ENCODE results near the gene HECTD4. TPM values are rescaled to one million over a fixed set of nuclear protein-coding genes. Genes with fewer than 3 reads are reported as not detected.
A peak's percentile ranks its signal among the peaks of the same experiment; 100 is the strongest.

The HECTD4 gene
- total RNA-seq, 2 donors from 2014 or later, result 23.3 to 45.2 TPM

DNA sequence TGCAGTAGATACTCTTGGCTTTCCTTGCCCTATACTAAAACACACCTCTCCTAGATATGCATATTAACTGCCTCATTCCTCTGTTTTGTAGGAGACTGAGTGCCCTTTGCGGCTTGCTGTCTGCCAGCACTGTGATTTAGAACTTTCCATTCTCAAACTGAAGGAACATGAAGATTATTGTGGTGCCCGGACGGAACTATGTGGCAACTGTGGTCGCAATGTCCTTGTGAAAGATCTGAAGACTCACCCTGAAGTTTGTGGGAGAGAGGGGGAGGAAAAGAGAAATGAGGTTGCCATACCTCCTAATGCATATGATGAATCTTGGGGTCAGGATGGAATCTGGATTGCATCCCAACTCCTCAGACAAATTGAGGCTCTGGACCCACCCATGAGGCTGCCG is 241.5 kb downstream of the HECTD4 start:
- no peak overlapping the region for H3K27ac ChIP-seq
- H3K4me1 ChIP-seq, result no peaks in the 10 kb centered on the region
- H3K36me3 ChIP-seq (replicated peaks in 1 of 2; ENCODE audit: insufficient read depth in 1 of 2, low read depth in 2 of 2), result peaks cover 0 to 27% of the 10 kb centered on the region in 2 donors
- H3K4me3 ChIP-seq, result no peak overlapping the region
- no peaks in the 10 kb centered on the region for H3K27me3 ChIP-seq
- TF ChIP-seq, protein P1, sequence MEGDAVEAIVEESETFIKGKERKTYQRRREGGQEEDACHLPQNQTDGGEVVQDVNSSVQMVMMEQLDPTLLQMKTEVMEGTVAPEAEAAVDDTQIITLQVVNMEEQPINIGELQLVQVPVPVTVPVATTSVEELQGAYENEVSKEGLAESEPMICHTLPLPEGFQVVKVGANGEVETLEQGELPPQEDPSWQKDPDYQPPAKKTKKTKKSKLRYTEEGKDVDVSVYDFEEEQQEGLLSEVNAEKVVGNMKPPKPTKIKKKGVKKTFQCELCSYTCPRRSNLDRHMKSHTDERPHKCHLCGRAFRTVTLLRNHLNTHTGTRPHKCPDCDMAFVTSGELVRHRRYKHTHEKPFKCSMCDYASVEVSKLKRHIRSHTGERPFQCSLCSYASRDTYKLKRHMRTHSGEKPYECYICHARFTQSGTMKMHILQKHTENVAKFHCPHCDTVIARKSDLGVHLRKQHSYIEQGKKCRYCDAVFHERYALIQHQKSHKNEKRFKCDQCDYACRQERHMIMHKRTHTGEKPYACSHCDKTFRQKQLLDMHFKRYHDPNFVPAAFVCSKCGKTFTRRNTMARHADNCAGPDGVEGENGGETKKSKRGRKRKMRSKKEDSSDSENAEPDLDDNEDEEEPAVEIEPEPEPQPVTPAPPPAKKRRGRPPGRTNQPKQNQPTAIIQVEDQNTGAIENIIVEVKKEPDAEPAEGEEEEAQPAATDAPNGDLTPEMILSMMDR (IDR thresholded peaks at IDR 0.05), result no peak
- TF ChIP-seq POLR2A (IDR thresholded peaks at IDR 0.05), result no peak
- intact Hi-C loops (cut with DNase I), result no loop called here
- ATAC-seq, result no peak
- no peaks in the 10 kb centered on the region for H3K9me3 ChIP-seq
- WGBS, 2 donors, result 81 to 93% methylated on average over 5 of the region's 5 CpGs
- DNase-seq, result peak in 1 of 4 donors; percentile 22

GRCh38 chr12:112134731-112135130 is 247.5 kb downstream of the HECTD4 start:
- peaks cover 17% of the 10 kb centered on the region for H3K4me1 ChIP-seq
- no peak for TF ChIP-seq POLR2A (IDR thresholded peaks at IDR 0.05)
- TF ChIP-seq, protein P1 (IDR thresholded peaks at IDR 0.05), result no peak

GRCh38 chr12:112133418-112133817 is 248.8 kb downstream of the HECTD4 start:
- TF ChIP-seq POLR2A (IDR thresholded peaks at IDR 0.05), result no peak
- TF ChIP-seq, protein P1 (IDR thresholded peaks at IDR 0.05), result no peak
- H3K27me3 ChIP-seq, result no peaks in the 10 kb centered on the region
- peaks cover 17% of the 10 kb centered on the region for H3K4me1 ChIP-seq
- no peaks in the 10 kb centered on the region for H3K9me3 ChIP-seq
- no peak overlapping the region for H3K4me3 ChIP-seq
- H3K36me3 ChIP-seq (replicated peaks in 1 of 2; ENCODE audit: insufficient read depth in 1 of 2, low read depth in 2 of 2), result peaks cover 0 to 15% of the 10 kb centered on the region in 2 donors
- WGBS, 2 donors, result 84 to 87% methylated on average over 5 of the region's 5 CpGs
- no peak overlapping the region for H3K27ac ChIP-seq
- intact Hi-C loops (cut with DNase I), result no loop called here
- ATAC-seq (no peak), DNase-seq (no peak)

More at GRCh38 chr12:112134731-112135130, 247.5 kb downstream of the HECTD4 start:
- no peak for DNase-seq
- H3K9me3 ChIP-seq, result no peaks in the 10 kb centered on the region
- H3K4me3 ChIP-seq, result no peak overlapping the region
- no peak overlapping the region for H3K27ac ChIP-seq
- H3K27me3 ChIP-seq, result no peaks in the 10 kb centered on the region
- no peak for ATAC-seq
- 83 to 86% methylated on average over 3 of the region's 3 CpGs for WGBS, 2 donors
- H3K36me3 ChIP-seq (replicated peaks in 1 of 2; ENCODE audit: insufficient read depth in 1 of 2, low read depth in 2 of 2), result peaks cover 0 to 17% of the 10 kb centered on the region in 2 donors
- intact Hi-C loops (cut with DNase I), result no loop called here

GRCh38 chr12:112131686-112132085 is 250.5 kb downstream of the HECTD4 start:
- no peak for TF ChIP-seq POLR2A (IDR thresholded peaks at IDR 0.05)
- TF ChIP-seq, protein P1 (IDR thresholded peaks at IDR 0.05), result no peak
- H3K27me3 ChIP-seq, result no peaks in the 10 kb centered on the region
- H3K36me3 ChIP-seq (replicated peaks in 1 of 2; ENCODE audit: insufficient read depth in 1 of 2, low read depth in 2 of 2), result peaks cover 0 to 6% of the 10 kb centered on the region in 2 donors
- intact Hi-C loops (cut with DNase I), result no loop called here
- peaks cover 22% of the 10 kb centered on the region for H3K4me1 ChIP-seq
- no peak for DNase-seq
- peak overlapping the region in 2 of 4 donors; percentile 59 to 78 for H3K27ac ChIP-seq
- no peak overlapping the region for H3K4me3 ChIP-seq
- H3K9me3 ChIP-seq, result no peaks in the 10 kb centered on the region
- 61 to 64% methylated on average over 1 of the region's 1 CpG for WGBS, 2 donors
- ATAC-seq, result no peak

DNA sequence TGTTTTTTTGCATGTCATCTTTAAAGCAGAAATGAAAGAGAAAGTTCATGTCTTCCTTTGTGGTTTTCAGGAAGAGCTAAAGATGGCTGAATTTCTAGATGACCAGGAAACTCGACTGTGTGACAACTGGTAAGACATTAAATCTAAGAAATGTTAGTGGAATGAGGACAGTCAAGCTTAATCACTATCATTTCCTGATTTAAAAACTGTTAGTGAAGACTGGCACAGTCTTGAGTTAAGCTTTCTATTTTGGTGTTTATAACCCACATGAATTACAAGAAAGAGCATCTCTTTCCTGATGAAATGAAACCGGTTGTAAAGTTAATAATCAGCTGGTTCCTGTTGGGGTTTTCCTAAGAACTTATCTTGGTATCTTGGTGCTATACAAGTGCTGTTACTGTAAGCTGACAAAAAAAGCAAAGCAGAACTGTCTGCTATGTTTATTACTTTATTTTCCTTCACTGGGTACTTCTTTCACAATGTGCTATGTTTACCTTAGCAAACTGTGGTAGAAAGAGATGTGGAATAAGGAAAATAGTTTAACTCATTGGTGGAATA is 251.7 kb downstream of the HECTD4 start:
- TF ChIP-seq POLR2A (IDR thresholded peaks at IDR 0.05), result no peak
- TF ChIP-seq, protein P1 (IDR thresholded peaks at IDR 0.05), result no peak
- intact Hi-C loops (cut with DNase I), result no loop called here
- Histone ChIP-seq H3K4me3 (no peak overlapping the region), H3K4me1 (peaks cover 30% of the 10 kb centered on the region), H3K27ac (peak overlapping the region; percentile 10 to 78 (median 42)), H3K27me3 (no peaks in the 10 kb centered on the region), H3K9me3 (no peaks in the 10 kb centered on the region), H3K36me3 (replicated peaks in 1 of 2; ENCODE audit: insufficient read depth in 1 of 2, low read depth in 2 of 2) (peaks cover 0 to 4% of the 10 kb centered on the region in 2 donors)
- no peak for ATAC-seq
- 21 to 22% methylated on average over 2 of the region's 2 CpGs for WGBS, 2 donors
- no peak for DNase-seq

All from body of pancreas (tissue), 4 donors.